Ovary (tissue), 9 donors: ENCODE results near the gene ATG9B. TPM values are rescaled to one million over a fixed set of nuclear protein-coding genes. Genes with fewer than 3 reads are reported as not detected.

Experiments
- DNase-seq, 5 donors: peaks; one replicate each; pipeline ENCODE4 v3.0.0-alpha.2; 2019 to 2020
- H3K27ac ChIP-seq, 2 donors: fragments of 200-600 bp; one replicate each; pipeline versions ENCODE4 v1.5.1 to v1.8.0; 2019 to 2022
- H3K27me3 ChIP-seq: fragments of 200-600 bp; one replicate; pipeline ENCODE4 v1.8.0; 2022
- H3K36me3 ChIP-seq: fragments of 200-600 bp; sonication (generic); one replicate; pipeline ENCODE4 v1.5.1; 2019
- H3K4me1 ChIP-seq: one replicate; pipeline ENCODE4 v1.8.1; 2013; ENCODE audit warnings: mild to moderate bottlenecking, moderate library complexity; ENCODE audit not compliant: insufficient read depth
- H3K4me3 ChIP-seq: fragments of 200-600 bp; sonication (generic); one replicate; pipeline ENCODE4 v1.5.1; 2017
- H3K9me3 ChIP-seq, 2 donors: fragments of 200-600 bp in 1 of 2; sonication (generic) in 1 of 2; one replicate each; pipeline versions ENCODE4 v1.5.1 to v1.8.1; 2013 to 2019; ENCODE audit warnings: mild to moderate bottlenecking in 1 of 2, moderate library complexity in 1 of 2
- CTCF ChIP-seq, 3 donors: fragments of 450-650 bp in 2 of 3; fragments of 200-600 bp in 1 of 3; IDR thresholded peaks; one replicate each; pipeline versions ENCODE4 v1.5.1 to v1.8.0; 2016 to 2022; ENCODE audit warnings: antibody characterized with exemption in 3 of 3, mild to moderate bottlenecking in 1 of 3
- EP300 ChIP-seq: sonication (generic); formaldehyde crosslinking; IDR thresholded peaks from one replicate; pipeline ENCODE4 v1.6.1; 2017; ENCODE audit warnings: antibody characterized with exemption
- POLR2A ChIP-seq: fragments of 450-650 bp; IDR thresholded peaks from one replicate; pipeline ENCODE4 v1.6.1; 2017; ENCODE audit warnings: antibody characterized with exemption, mild to moderate bottlenecking, moderate library complexity
- WGBS, 3 donors: extraction: QIAGEN DNeasy Blood & Tissue Kit in 1 of 3; methylation state at CpG; one replicate each; pipeline versions ENCODE4 v1.1.5 to v1.1.7; 2013 to 2017; 5-methylcytosine and 5-hydroxymethylcytosine counted together
- intact Hi-C, 4 donors: fragments of 100-400 bp; cut with DNase I; formaldehyde crosslinking; loops; one replicate each; pipeline versions ENCODE4 v1.11.0 to v1.15.1; 2022 to 2023
- polyA plus RNA-seq, 2 donors: library from polyadenylated mRNA; stranded (reverse); fragments of 200-250 nt in 1 of 2; fragments of 350-450 nt in 1 of 2; fragmentation: Illumina TruSeq in 1 of 2; extraction: RNeasy Lipid Tissue Mini Kit (QIAGEN cat#74804) in 1 of 2; gene quantifications; one replicate each; pipeline ENCODE4 v1.2.3, GENCODE V29; 2013 to 2014
- total RNA-seq, 7 donors: library from RNA; depleted of rRNA in 2 of 7; stranded (reverse); fragments of >200 nt in 2 of 7; fragmentation: NEBNext Ultra II Directional in 3 of 7; extraction: Animal tissue kit (Norgen Biotek cat#: 25700) in 3 of 7; gene quantifications; one replicate each; pipeline versions ENCODE4 v1.1.0 to v1.2.4, GENCODE V29; 2016 to 2023
- donor health status: DM: no; HTN: no; CAD: no; lungs with moderate emphysema.
- donor health status: DM: no; HTN: no; CAD: no.
- donor health status: Bipolar disorder and iron deficiency.
- donor health status: DM: yes; HTN: yes; CAD: no.
- donor health status: DM: no; HTN: no; CAD: no.
- donor health status: DM: yes; HTN: yes; CAD: no.

The ATG9B gene
- total and polyA plus RNA-seq, 9 donors = 0.03 to 1.0 (median 0.35) TPM

- no peaks in the 10 kb centered on the region for H3K27me3 ChIP-seq
- no peak overlapping the region for H3K27ac ChIP-seq
- TF ChIP-seq EP300 = no peak
- no peak for TF ChIP-seq CTCF (IDR thresholded peaks at IDR 0.05)
- no peak for TF ChIP-seq POLR2A
- no peak for DNase-seq
- WGBS, 3 donors = 90 to 100% (median 100%) methylated on average over 1 of the region's 1 CpG
- intact Hi-C loops = no loop called here
- no peak overlapping the region for H3K4me3 ChIP-seq
- no peaks in the 10 kb centered on the region for H3K9me3 ChIP-seq
- peaks cover 25% of the 10 kb centered on the region for H3K4me1 ChIP-seq
- H3K36me3 ChIP-seq = no peaks in the 10 kb centered on the region
These were observed 58.3 kb downstream of the ATG9B start for GRCh38 chr7:150966002-150966401.

DNA sequence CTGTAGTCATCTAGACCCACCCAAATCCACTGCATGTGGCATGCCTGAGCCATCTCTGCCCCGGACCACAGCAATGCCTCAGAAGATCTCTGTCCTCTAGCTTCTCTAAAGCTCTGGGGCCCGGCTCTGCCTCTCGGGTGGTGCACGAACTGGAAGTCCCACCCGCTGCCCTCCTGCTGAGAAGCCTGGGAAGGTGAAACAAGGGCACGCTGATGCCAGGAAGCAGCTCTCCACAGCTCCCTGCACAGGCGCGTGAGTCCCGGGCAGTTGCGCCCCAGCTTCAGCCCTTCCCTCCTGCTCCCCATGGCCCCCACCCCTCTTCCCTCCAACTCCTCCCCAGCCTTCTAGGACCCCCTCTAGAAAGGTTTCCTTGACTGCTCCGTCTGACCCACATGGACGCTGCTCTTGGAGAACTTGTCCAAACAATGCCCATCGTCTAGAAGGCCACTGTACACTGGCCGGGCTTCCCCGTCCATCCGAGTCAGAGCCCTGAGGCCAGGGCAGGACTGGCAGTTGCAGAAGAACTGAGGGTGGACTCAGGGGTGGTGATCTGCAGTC lies 58.9 kb downstream of the ATG9B start:
- H3K36me3 ChIP-seq = no peaks in the 10 kb centered on the region
- intact Hi-C loops = no loop called here
- H3K27ac ChIP-seq = no peak overlapping the region
- TF ChIP-seq CTCF (IDR thresholded peaks at IDR 0.05) = no peak
- no peak for TF ChIP-seq EP300
- TF ChIP-seq POLR2A = no peak
- no peak for DNase-seq
- H3K4me1 ChIP-seq = peaks cover 18% of the 10 kb centered on the region
- H3K9me3 ChIP-seq = no peaks in the 10 kb centered on the region
- no peaks in the 10 kb centered on the region for H3K27me3 ChIP-seq
- WGBS, 3 donors = 89 to 93% (median 90%) methylated on average over 16 of the region's 16 CpGs
- H3K4me3 ChIP-seq = no peak overlapping the region

Other genes with a start within 250 kb of the ATG9B start
- 100 to 1,000 TPM in 6 of 7 donors, 10 to 100 TPM in 1; 86.7 to 145 (median 137) TPM for gene TMEM176B, start 224.1 kb downstream of the ATG9B start, total RNA-seq
- gene TMEM176B, start 224.1 kb downstream of the ATG9B start, polyA plus RNA-seq = 100 to 1,000 TPM; 109 to 131 TPM
- gene TMEM176A, start 223.7 kb downstream of the ATG9B start, total RNA-seq = 100 to 1,000 TPM in 5 of 7 donors, 10 to 100 TPM in 2; 71.8 to 166 (median 127) TPM
- gene TMEM176A, start 223.7 kb downstream of the ATG9B start, polyA plus RNA-seq = 100 to 1,000 TPM in 1 of 2 donors, 10 to 100 TPM in 1; 92.7 to 143 TPM
- gene AOC1, start 172.0 kb downstream of the ATG9B start, total RNA-seq = under 1 TPM in 2 of 7 donors, not detected in 5; 0.26 to 0.95 TPM
- gene AOC1, start 172.0 kb downstream of the ATG9B start, polyA plus RNA-seq = not detected
- 10 to 100 TPM in 2 of 7 donors, 1 to 10 TPM in 5; 2.0 to 26.3 (median 8.0) TPM for gene KCNH2, start 46.2 kb downstream of the ATG9B start, total RNA-seq
- gene KCNH2, start 46.2 kb downstream of the ATG9B start, polyA plus RNA-seq = 1 to 10 TPM; 3.0 to 5.0 TPM
- 10 to 100 TPM in 1 of 7 donors, 1 to 10 TPM in 6; 2.9 to 26.0 (median 5.4) TPM for gene NOS3, start 33.5 kb downstream of the ATG9B start, total RNA-seq
- gene NOS3, start 33.5 kb downstream of the ATG9B start, polyA plus RNA-seq = 1 to 10 TPM; 1.0 to 8.9 TPM
- 10 to 100 TPM; 15.5 to 45.2 (median 29.1) TPM for gene ABCB8, start 4.0 kb upstream of the ATG9B start, total RNA-seq
- gene ABCB8, start 4.0 kb upstream of the ATG9B start, polyA plus RNA-seq = 10 to 100 TPM in 1 of 2 donors, 1 to 10 TPM in 1; 6.1 to 14.7 TPM
- 1 to 10 TPM; 2.5 to 9.4 (median 4.5) TPM for gene ASIC3, start 24.0 kb upstream of the ATG9B start, total RNA-seq
- gene ASIC3, start 24.0 kb upstream of the ATG9B start, polyA plus RNA-seq = 1 to 10 TPM; 1.0 to 2.9 TPM
- 1 to 10 TPM; 2.7 to 5.9 (median 4.1) TPM for gene CDK5, start 33.4 kb upstream of the ATG9B start, total RNA-seq
- 1 to 10 TPM; 3.8 to 9.4 TPM for gene CDK5, start 33.4 kb upstream of the ATG9B start, polyA plus RNA-seq
- 100 to 1,000 TPM in 4 of 7 donors, 10 to 100 TPM in 3; 55.6 to 127 (median 108) TPM for gene SLC4A2, start 35.1 kb upstream of the ATG9B start, total RNA-seq
- 10 to 100 TPM; 10.5 to 53.2 TPM for gene SLC4A2, start 35.1 kb upstream of the ATG9B start, polyA plus RNA-seq
- 10 to 100 TPM; 58.0 to 93.3 (median 75.8) TPM for gene FASTK, start 56.3 kb upstream of the ATG9B start, total RNA-seq
- gene FASTK, start 56.3 kb upstream of the ATG9B start, polyA plus RNA-seq = 10 to 100 TPM in 1 of 2 donors, 1 to 10 TPM in 1; 5.4 to 95.2 TPM
- 10 to 100 TPM; 19.0 to 40.3 (median 33.8) TPM for gene TMUB1, start 59.0 kb upstream of the ATG9B start, total RNA-seq
- 10 to 100 TPM in 1 of 2 donors, 1 to 10 TPM in 1; 1.9 to 28.8 TPM for gene TMUB1, start 59.0 kb upstream of the ATG9B start, polyA plus RNA-seq
- 100 to 1,000 TPM in 4 of 7 donors, 10 to 100 TPM in 3; 58.7 to 125 (median 101) TPM for gene AGAP3, start 62.0 kb upstream of the ATG9B start, total RNA-seq
- gene AGAP3, start 62.0 kb upstream of the ATG9B start, polyA plus RNA-seq = 10 to 100 TPM; 22.3 to 77.4 TPM
- not detected for gene GBX1, start 143.2 kb upstream of the ATG9B start, total RNA-seq
- not detected for gene GBX1, start 143.2 kb upstream of the ATG9B start, polyA plus RNA-seq
- not detected for gene ASB10, start 162.8 kb upstream of the ATG9B start, total RNA-seq
- not detected for gene ASB10, start 162.8 kb upstream of the ATG9B start, polyA plus RNA-seq
- 1 to 10 TPM in 3 of 7 donors, not detected in 4; 1.0 to 1.3 (median 1.1) TPM for gene H2BK1, start 186.0 kb upstream of the ATG9B start, total RNA-seq
- under 1 TPM in 1 of 2 donors, not detected in 1; 0.36 TPM for gene H2BK1, start 186.0 kb upstream of the ATG9B start, polyA plus RNA-seq
- 10 to 100 TPM; 20.5 to 40.3 (median 31.0) TPM for gene ABCF2, start 202.7 kb upstream of the ATG9B start, total RNA-seq
- gene ABCF2, start 202.7 kb upstream of the ATG9B start, polyA plus RNA-seq = 10 to 100 TPM; 13.6 to 19.9 TPM
- 10 to 100 TPM; 19.3 to 36.2 (median 28.5) TPM for gene CHPF2, start 208.0 kb upstream of the ATG9B start, total RNA-seq
- gene CHPF2, start 208.0 kb upstream of the ATG9B start, polyA plus RNA-seq = 10 to 100 TPM in 1 of 2 donors, 1 to 10 TPM in 1; 8.4 to 18.8 TPM
- 100 to 1,000 TPM in 4 of 7 donors, 10 to 100 TPM in 3; 30.2 to 203 (median 101) TPM for gene SMARCD3, start 224.2 kb upstream of the ATG9B start, total RNA-seq
- gene SMARCD3, start 224.2 kb upstream of the ATG9B start, polyA plus RNA-seq = 10 to 100 TPM; 43.5 to 56.1 TPM